Occipital lobe (tissue), 2 donors: Measurements from ENCODE around the gene LDLRAD4. TPM values are rescaled to one million over a fixed set of nuclear protein-coding genes. Genes with fewer than 3 reads are reported as not detected.
"Not testable (repeated sequence)": the region's sequence is repeated elsewhere in the genome, so short reads cannot be mapped to it uniquely, and the experiment has no call there.

Source experiments
- DNase-seq: peaks from one replicate; lab custom pipeline; 2025; lab: John Stamatoyannopoulos, UW
- total RNA-seq: library from RNA; depleted of rRNA; stranded (reverse); fragments of >200 nt; gene quantifications from one replicate; pipeline ENCODE4 v1.2.3, GENCODE V29; 2014

LDLRAD4 gene
- total RNA-seq, 1 donor from 2014 or later, result 129 TPM

DNA sequence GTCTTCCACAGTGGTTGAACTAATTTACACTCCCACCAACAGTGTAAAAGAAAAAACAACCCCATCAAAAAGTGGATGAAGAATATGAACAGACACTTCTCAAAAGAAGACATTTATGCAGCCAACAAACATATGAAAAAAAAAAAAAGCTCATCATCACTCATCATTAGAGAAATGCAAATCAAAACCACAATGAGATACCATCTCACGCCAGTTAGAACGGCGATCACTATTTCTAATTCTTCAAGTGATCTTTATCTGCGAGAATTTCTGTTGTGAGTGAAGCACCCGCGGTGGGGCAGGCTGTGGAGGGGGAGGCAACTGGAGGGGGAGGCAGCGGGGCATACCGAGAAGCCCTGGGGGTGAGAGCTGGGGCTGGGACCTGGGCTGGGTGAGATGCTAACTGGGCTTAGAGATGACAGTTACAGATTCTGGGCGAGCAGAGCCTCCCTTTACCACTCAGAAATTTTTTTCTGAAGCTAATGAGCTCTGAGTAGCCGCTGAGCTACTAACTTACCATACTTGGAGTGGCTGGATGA is 389.5 kb downstream of the LDLRAD4 start:
- DNase-seq, result not testable (repeated sequence)

- no peak for DNase-seq
These were observed 390.4 kb downstream of the LDLRAD4 start for GRCh38 chr18:13608791-13609532.

DNA sequence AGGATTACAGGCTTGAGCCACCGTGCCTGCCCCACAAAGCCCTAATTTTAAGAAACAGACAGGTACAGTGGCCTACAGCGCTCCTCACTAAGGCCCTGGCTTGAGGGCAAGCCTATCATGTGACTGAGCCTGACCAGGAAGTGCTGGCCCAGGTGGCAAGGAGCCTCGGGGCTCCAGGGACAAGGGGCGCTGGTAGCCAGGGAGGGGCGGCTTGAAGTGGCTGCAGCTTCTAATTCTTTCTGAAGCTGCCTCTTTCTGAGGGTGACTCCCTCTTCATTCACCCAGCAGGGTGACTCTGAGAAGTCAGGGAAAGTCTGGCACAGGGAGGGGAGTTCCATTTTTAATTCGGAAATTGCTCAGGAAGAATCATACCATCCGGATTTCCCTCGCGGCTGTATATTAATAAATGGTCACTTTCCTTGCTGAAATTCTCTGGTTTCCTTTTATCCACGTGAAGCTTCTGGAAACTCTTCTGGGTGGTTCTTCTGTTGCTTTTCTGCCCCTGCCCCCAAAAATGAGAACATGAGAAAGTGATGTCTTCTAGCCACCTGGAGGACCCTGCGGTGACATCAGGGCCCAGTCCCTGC is 392.1 kb downstream of the LDLRAD4 start:
- no peak for DNase-seq

- peak; percentile 69 for DNase-seq
These were observed 392.6 kb downstream of the LDLRAD4 start for GRCh38 chr18:13611142-13611600.

- DNase-seq, result peak; percentile 63
These were observed 393.1 kb downstream of the LDLRAD4 start for GRCh38 chr18:13611601-13612195.

GRCh38 chr18:13612196-13612997 is 393.8 kb downstream of the LDLRAD4 start:
- peak; percentile 59 for DNase-seq

DNA sequence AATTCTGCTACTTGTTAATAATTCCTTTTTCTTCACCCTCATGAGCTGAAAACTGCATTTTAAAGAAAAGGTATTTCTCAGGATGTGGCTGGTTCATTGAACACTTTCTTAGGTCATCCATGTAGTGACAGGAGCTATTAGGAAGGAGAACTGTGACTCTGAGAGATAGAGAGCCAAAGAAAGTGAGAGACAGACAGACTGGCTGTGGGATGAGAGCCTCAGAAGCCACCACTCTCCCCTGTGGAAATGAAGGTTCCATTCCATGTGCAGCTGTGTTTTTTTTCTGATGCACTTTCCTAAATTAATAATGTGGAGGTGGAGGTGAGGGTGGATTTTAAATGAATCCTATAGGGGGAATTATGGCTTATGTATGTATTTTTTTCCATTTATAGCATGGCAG is 394.5 kb downstream of the LDLRAD4 start:
- DNase-seq, result no peak

DNA sequence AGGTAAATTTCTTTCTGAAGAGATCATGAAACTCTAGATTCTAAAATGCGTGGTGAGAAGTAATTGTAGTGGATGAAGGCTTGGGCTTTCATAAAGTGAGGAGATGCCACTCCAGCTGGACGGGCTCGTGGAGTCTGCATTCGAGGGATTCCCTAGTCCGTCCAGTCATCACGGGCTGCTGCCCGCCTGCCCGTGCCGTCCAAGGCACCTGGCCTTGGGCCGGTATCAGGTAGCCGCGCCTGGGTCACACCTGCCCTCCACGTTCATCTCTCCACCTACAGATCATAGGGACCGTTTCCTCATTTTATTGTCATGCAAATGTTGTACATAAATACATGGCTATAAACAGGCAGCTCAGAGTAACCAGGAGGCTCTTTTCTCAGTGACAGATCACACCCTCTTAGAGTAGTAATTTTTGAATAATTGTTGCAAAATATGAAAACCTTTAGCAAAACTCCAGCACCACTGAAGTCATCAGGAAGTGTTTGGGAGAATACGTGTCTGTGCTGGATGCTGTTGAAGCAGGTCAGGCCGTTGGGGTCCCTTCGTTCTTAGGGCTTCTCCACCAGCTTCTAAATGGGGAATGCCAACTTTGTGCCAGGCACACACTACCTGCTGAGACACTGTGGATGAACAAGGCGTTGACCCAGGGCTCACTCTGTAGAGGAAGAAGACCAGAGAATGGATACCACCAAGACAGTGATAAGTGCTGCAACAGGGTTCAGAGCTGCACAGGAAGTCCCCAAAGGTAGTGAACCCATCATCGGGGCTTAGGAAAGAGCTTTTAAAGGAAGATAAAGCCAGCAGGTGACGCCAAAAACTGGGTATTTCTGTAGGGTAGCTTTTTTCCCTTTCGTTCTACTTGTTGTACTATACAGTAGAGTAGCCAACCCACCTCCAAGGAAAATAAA is 395.3 kb downstream of the LDLRAD4 start:
- no peak for DNase-seq

- no peak for DNase-seq
These were observed 396.2 kb downstream of the LDLRAD4 start for GRCh38 chr18:13614641-13615288.

GRCh38 chr18:13615432-13615861 is 396.9 kb downstream of the LDLRAD4 start:
- no peak for DNase-seq

DNA sequence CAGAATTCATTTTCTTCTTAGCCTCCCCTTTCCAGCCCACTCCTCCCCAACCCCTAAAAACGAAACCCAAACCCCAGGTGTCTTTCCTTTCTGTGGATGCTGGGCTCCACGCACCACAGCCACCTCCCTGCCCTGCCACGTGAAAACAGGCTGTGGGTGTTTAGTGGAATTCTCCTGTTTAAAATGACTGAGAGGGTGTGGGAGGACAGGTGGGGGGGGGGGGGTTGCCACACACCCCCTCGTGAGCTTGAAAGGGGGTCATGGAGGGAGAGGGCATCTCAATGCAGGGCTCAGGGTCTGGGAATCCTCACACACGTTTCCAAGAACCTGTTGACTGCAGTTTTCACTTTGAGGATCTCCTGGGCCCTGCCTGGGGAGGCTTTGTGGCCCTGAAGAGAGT is 397.5 kb downstream of the LDLRAD4 start:
- DNase-seq, result no peak

DNA sequence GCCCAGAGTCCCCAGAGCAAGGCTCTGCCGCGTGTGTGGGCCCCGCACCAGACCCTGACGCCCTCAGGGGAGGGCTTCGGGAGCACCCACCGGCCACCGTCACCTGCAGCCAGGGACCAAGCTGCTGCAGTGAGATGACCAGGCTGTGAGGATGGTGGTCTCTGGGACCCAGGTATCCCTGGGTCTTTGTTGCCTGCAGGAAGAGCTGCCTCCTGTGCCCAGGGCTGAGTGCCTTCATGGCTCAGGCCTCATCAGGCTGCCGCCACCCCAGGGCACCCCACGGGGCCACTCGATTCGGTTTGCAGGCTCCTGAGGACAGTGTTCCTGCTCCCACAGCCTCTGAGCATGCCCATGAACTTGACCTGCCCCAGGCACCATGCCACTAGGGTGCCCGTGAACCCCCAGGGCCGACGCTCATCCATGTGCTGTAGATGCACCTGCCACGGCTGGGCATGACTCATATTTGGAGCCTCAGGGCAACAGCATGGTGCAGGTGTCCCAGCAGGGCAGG is 398.0 kb downstream of the LDLRAD4 start:
- DNase-seq, result no peak

- no peak for DNase-seq
These were observed 399.4 kb downstream of the LDLRAD4 start for GRCh38 chr18:13617826-13618515.

- DNase-seq, result no peak
These were observed 400.3 kb downstream of the LDLRAD4 start for GRCh38 chr18:13618760-13619438.

- DNase-seq, result no peak
These were observed 401.1 kb downstream of the LDLRAD4 start for GRCh38 chr18:13619505-13620205.

GRCh38 chr18:13620206-13620672 is 401.7 kb downstream of the LDLRAD4 start:
- no peak for DNase-seq

GRCh38 chr18:13620818-13621445 is 402.4 kb downstream of the LDLRAD4 start:
- DNase-seq, result no peak
